Urinary bladder (tissue), 4 donors: ENCODE data around the gene MBL2. TPM values are rescaled to one million over a fixed set of nuclear protein-coding genes. Genes with fewer than 3 reads are reported as not detected.
A peak's percentile ranks its signal among the peaks of the same experiment; 100 is the strongest.

Experiments used
- DNase-seq: peaks from one replicate; pipeline ENCODE4 v3.0.0-alpha.2; 2015; ENCODE audit errors: extremely low spot score
- H3K27ac ChIP-seq: one replicate; pipeline ENCODE4 v1.5.1; 2013; ENCODE audit warnings: low read depth, mild to moderate bottlenecking, moderate library complexity
- H3K36me3 ChIP-seq: one replicate; pipeline ENCODE4 v1.6.1; 2013; ENCODE audit warnings: mild to moderate bottlenecking, moderate library complexity; ENCODE audit not compliant: insufficient read depth
- H3K4me1 ChIP-seq: one replicate; pipeline ENCODE4 v1.6.1; 2013; ENCODE audit warnings: mild to moderate bottlenecking, moderate library complexity; ENCODE audit not compliant: insufficient read depth
- H3K4me3 ChIP-seq: one replicate; pipeline ENCODE4 v1.5.1; 2013; ENCODE audit warnings: low read depth, low read length
- WGBS: extraction: QIAGEN DNeasy Blood & Tissue Kit; methylation state at CpG from one replicate; pipeline ENCODE4 v1.1.7; 2013; 5-methylcytosine and 5-hydroxymethylcytosine counted together
- polyA plus RNA-seq: library from polyadenylated mRNA; stranded (reverse); fragments of 200-250 nt; gene quantifications from one replicate; pipeline ENCODE4 v1.2.3, GENCODE V29; 2013
- total RNA-seq: library from RNA; depleted of rRNA; stranded (reverse); fragments of >200 nt; gene quantifications from one replicate; pipeline ENCODE4 v1.2.3, GENCODE V29; 2014
- donor health status: healthy with polysubstance abuse.
- donor health status: healthy.

MBL2 gene
- total and polyA plus RNA-seq, 2 donors: 0.05 TPM; not detected in 1

DNA sequence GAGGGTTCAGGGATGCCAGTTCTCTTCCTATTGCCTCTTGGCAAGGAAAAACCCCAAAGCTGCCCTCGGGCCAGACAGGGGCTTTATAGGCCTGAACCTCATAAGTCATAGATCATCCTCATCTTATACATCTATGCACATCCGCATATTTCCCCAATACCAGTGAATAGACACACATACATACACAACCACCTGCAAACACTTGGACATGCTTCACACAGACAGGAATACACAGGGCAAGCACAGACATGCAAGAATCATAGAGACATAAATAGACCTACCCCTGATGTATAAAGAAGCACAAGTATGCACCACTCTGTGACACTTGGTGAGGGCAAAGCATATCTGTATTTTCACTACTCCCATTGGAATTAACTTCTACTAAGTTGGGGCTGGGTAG, 30.7 kb downstream of the MBL2 start:
- Histone ChIP-seq H3K4me1 (no peaks in the 10 kb centered on the region), H3K27ac (no peak overlapping the region), H3K4me3 (no peak overlapping the region), H3K36me3 (no peaks in the 10 kb centered on the region)
- WGBS: 82% methylated on average over 2 of the region's 2 CpGs
- peak; percentile 4 for DNase-seq

DNA sequence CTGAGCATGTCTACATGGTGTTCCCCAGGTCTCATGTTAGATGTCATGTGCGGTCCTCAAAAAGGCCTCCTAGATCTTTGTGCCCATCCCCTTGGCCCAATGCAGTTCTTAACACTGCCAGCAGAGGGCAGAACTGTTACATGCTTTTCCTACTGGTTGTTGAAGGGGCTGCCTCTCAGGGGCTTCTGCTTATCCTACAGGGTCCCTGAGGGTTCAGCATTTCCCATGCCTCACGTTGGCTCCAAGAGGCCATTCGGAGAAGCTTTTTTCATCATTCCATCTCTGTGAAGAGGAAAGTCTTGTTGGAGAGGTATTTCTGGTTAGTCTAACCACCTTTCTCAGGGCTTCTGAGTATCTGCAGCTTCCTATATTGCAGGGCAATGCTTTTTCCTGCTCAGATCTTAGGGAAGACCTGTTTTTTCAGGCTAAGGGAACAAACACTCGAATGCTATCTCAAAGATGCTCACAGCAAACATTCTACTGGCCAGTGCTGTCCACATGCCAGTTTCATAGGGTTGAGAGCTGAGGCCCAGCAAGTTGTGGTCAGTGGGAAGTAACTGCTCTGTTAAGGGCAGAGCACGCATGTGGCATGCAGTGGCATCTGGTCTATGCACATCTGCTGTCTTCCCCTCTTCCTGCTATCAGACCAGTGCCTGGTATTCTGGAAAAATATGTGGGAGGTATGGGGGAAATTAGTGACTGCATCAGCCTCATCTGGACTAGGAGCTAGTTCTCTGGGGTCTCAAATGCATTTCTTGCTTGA, 31.5 kb downstream of the MBL2 start:
- Histone ChIP-seq H3K27ac (no peak overlapping the region), H3K4me1 (no peaks in the 10 kb centered on the region), H3K36me3 (no peaks in the 10 kb centered on the region), H3K4me3 (no peak overlapping the region)
- no peak for DNase-seq
- WGBS: 70% methylated on average over 5 of the region's 5 CpGs

DNA sequence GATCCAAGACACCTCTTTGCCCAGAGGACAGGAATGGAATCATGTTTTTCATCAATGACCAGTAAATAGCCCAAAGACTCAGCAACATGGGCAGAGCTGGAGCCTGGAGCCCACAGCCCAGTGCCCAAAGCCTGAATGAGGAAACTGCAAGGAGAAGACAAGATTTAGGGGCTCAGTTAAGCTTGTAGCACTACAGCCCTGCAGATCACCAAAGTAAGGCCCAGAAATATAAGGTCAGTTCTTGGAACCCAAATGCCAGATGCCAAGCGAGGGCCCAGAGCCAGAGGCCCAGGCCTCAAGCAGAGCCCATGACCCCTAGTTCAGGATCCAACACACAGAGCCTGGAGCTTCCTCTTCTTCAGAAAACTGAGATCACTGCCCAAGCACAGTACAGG, 32.4 kb downstream of the MBL2 start:
- Histone ChIP-seq H3K4me3 (no peak overlapping the region), H3K36me3 (no peaks in the 10 kb centered on the region), H3K4me1 (no peaks in the 10 kb centered on the region), H3K27ac (no peak overlapping the region)
- WGBS: 93% methylated on average over 1 of the region's 1 CpG
- no peak for DNase-seq

DNA sequence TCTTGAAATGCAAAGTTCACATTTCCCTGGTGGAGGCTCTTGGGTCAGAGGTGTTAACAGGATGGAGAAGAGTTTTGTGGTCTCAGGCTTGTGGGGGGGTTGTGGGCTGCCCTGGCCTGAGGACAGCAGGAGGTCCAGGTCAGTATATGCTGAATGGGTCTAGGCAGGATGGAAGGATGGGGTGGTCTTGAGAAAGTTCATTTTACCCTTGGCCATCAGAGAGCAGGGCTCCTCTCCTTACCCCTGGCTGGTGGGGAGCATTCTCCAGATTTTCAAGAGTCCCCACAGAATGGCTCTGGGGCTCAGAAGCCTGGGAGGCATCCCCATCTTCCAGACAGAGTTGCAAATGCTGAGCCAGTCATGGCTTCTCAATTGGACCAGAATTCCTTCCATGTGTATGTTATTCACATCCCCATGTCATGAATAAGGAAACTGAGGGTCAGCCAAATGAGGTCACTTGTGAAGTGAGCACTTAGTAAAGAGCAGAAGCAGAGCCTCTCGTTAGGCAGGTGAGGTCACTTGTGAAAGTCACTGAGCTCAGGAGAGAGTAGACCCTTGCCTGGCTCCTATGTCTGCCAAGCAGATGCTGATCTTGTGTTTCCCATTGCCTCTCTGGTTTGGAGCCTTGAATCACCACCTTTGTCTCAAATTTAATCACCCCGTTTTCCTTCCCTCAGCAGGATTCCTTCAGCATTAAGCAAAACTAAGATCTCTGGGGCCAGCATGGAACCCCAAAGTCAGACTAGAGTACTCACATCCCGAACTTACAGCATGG, 33.0 kb downstream of the MBL2 start:
- H3K4me3 ChIP-seq: no peak overlapping the region
- no peak for DNase-seq
- H3K4me1 ChIP-seq: no peaks in the 10 kb centered on the region
- 84% methylated on average over 3 of the region's 3 CpGs for WGBS
- no peak overlapping the region for H3K27ac ChIP-seq
- H3K36me3 ChIP-seq: no peaks in the 10 kb centered on the region

DNA sequence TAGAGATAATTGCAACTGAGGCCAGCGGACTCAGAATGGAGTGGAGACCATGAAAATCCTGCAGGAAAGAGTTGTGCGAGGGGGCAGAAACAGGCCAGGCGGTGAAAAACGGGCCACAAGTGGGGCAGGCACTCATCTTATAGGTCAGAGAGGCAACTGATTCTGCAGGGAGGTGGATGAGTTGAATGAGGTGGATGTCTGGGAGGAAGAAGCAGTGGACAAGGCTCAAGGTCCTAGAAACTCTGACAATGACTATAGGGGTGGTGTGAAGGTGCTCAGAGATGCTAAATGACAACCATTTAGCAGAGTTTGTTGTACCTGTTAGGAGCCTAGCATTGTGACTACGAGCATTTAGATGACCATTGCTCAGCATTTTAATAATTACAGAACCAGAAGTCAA, 33.6 kb downstream of the MBL2 start:
- H3K36me3 ChIP-seq: no peaks in the 10 kb centered on the region
- 86% methylated on average over 5 of the region's 5 CpGs for WGBS
- DNase-seq: no peak
- H3K4me3 ChIP-seq: no peak overlapping the region
- H3K4me1 ChIP-seq: no peaks in the 10 kb centered on the region
- no peak overlapping the region for H3K27ac ChIP-seq

DNA sequence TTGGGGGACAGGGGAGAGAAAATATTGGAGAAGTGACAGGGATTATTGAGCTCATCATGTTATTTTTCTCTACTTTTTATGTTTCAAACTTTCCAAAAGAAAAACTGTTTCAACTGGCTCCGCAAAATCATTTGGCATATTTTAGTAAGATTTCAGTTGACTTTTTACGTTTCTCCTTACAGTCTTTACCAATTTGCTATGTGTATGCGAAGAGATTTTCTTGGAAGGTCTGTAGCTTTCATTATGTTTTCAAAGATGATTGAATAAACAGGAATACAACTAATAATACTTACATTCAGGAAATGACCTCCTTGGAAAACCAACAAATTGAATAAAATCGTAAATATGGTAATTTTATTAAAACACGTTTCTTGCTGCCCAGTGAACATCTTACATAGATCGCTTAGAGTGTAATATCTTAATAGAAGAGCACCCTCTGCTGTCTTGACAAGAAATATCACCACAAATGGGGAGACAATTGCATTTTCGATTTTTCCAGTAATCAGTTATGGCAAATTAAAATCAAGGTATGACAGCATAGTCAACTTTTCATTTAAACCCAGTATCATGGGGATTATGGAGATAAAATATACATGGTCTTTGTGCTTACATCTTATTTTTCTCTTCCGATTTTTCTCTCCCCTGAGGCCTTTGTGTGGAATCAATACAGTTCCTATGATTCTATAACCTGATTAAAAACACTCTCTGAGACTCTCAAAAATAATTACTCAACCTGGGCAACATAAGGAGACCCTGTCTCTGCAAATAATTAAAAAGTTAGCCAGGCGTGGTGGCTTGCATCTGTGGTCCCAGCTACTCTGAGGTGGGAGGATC, 43.1 kb downstream of the MBL2 start:
- WGBS: 35% methylated on average over 9 of the region's 9 CpGs
- no peak for DNase-seq
- Histone ChIP-seq H3K36me3 (no peaks in the 10 kb centered on the region), H3K4me3 (no peak overlapping the region), H3K27ac (no peak overlapping the region), H3K4me1 (no peaks in the 10 kb centered on the region)

DNA sequence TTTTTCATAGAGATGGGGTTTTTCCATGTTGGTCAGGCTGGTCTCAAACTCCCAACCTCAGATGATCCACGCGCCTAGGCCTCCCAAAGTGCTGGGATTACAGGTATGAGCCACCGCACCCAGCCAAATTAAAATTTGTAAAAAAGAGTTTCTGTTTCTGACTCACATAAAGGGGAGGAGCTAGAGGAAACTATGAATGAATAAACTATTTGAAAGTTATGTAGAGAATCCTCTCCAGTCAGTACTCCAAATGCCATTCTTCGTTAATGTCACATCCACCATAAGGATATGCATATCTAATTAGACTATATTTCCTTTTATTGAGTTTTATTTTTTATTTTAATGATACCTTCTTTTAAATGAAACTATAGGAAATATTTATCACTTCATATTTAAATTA, 52.6 kb downstream of the MBL2 start:
- no peak for DNase-seq
- Histone ChIP-seq H3K27ac (no peak overlapping the region), H3K4me1 (no peaks in the 10 kb centered on the region), H3K36me3 (no peaks in the 10 kb centered on the region), H3K4me3 (no peak overlapping the region)
- 92% methylated on average over 4 of the region's 4 CpGs for WGBS
